IMR-90 (cell line): ENCODE measurements around the gene AGAP1. TPM values are rescaled to one million over a fixed set of nuclear protein-coding genes. Genes with fewer than 3 reads are reported as not detected.

ENCODE experiments used
- ATAC-seq: fragments of 200-7000 bp; cut with Tn5 transposase; 2 replicates; pipeline ENCODE4 v1.9.1; 2020; ENCODE audit warnings: low read depth, mild to moderate bottlenecking, moderate library complexity
- BruUV-seq: library from RNA; stranded (reverse); fragments of 400-500 nt; replicated peaks from 2 replicates; lab custom pipeline; 2021; lab: Mats Ljungman, UMichigan
- CTCF ChIA-PET: fragments of 300-600 bp; formaldehyde crosslinking; extraction: SDS; loops from one replicate; lab custom pipeline; 2021; ENCODE audit warnings: antibody characterized with exemption; lab: Yijun Ruan, JAX
- POLR2A ChIA-PET: fragments of 300-600 bp; sonication (Branson Sonifier 250); formaldehyde crosslinking; loops from one replicate; lab custom pipeline; 2022; ENCODE audit warnings: antibody characterized with exemption; ENCODE audit not compliant: unreplicated experiment; lab: Charles Lee
- DNase-seq: peaks from one replicate; pipeline ENCODE4 v3.0.0; 2013
- H2AFZ ChIP-seq: replicated peaks from 2 replicates; pipeline ENCODE3; 2013; ENCODE audit warnings: low read length, mild to moderate bottlenecking; ENCODE audit not compliant: poor library complexity
- H2AK5ac ChIP-seq: 2 replicates; pipeline ENCODE4 v1.6.1; 2013; ENCODE audit warnings: low read depth, low read length, inconsistent platforms
- H2AK9ac ChIP-seq: replicated peaks from 2 replicates; pipeline ENCODE3; 2013; ENCODE audit warnings: mild to moderate bottlenecking, low read depth, low read length, moderate library complexity; ENCODE audit not compliant: poor library complexity
- H2BK120ac ChIP-seq: 2 replicates; pipeline ENCODE4 v1.6.1; 2013; ENCODE audit warnings: low read depth, low read length, inconsistent platforms
- H2BK15ac ChIP-seq: 3 replicates; pipeline ENCODE4 v1.6.1; 2013; ENCODE audit warnings: low read depth, low read length, inconsistent platforms
- H2BK20ac ChIP-seq: 2 replicates; pipeline ENCODE4 v1.6.1; 2013; ENCODE audit warnings: low read depth, mild to moderate bottlenecking, inconsistent platforms, low read length, moderate library complexity
- H2BK5ac ChIP-seq: 2 replicates; pipeline ENCODE4 v1.6.1; 2013; ENCODE audit warnings: mild to moderate bottlenecking, low read depth, low read length, inconsistent platforms; ENCODE audit not compliant: poor library complexity, severe bottlenecking
- H3K14ac ChIP-seq: replicated peaks from 2 replicates; pipeline ENCODE4 v1.6.1; 2013; ENCODE audit warnings: low read depth, low read length, inconsistent platforms
- H3K18ac ChIP-seq: 2 replicates; pipeline ENCODE4 v1.6.1; 2013; ENCODE audit warnings: low read depth, low read length, control low read depth
- H3K23ac ChIP-seq: 2 replicates; pipeline ENCODE4 v1.6.1; 2013; ENCODE audit warnings: low read depth, low read length, inconsistent platforms
- H3K27ac ChIP-seq: 2 replicates; pipeline ENCODE4 v1.5.1; 2013; ENCODE audit warnings: mild to moderate bottlenecking, control low read depth, low read length; ENCODE audit not compliant: insufficient read depth
- H3K27me3 ChIP-seq: 2 replicates; pipeline ENCODE4 v1.6.1; 2013; ENCODE audit warnings: low read length; ENCODE audit not compliant: control insufficient read depth, insufficient read depth
- H3K36me3 ChIP-seq: 2 replicates; pipeline ENCODE4 v1.6.1; 2013; ENCODE audit warnings: low read length, mixed read lengths; ENCODE audit not compliant: control insufficient read depth, insufficient read depth
- H3K4ac ChIP-seq: 2 replicates; pipeline ENCODE4 v1.6.1; 2013; ENCODE audit warnings: low read depth, low read length, inconsistent platforms
- H3K4me1 ChIP-seq: 2 replicates; pipeline ENCODE4 v1.6.1; 2013; ENCODE audit warnings: low read length, mixed read lengths; ENCODE audit not compliant: control insufficient read depth, insufficient read depth
- H3K4me2 ChIP-seq: 2 replicates; pipeline ENCODE4 v1.6.1; 2013; ENCODE audit warnings: low read depth, mild to moderate bottlenecking, control low read depth, low read length, moderate library complexity
- H3K4me3 ChIP-seq: 2 replicates; pipeline ENCODE4 v1.5.1; 2013; ENCODE audit warnings: low read depth, mild to moderate bottlenecking, control low read depth, low read length, moderate library complexity; ENCODE audit not compliant: insufficient read depth
- H3K56ac ChIP-seq: 2 replicates; pipeline ENCODE4 v1.6.1; 2013; ENCODE audit warnings: low read length, inconsistent platforms; ENCODE audit not compliant: insufficient read depth; ENCODE audit errors: extremely low read depth
- H3K79me1 ChIP-seq, 2 experiments: 2 replicates each; pipeline ENCODE4 v1.6.1; 2013; ENCODE audit warnings: low read length in 2 of 2, inconsistent platforms in 1 of 2, low read depth in 1 of 2
- H3K9ac ChIP-seq: 2 replicates; pipeline ENCODE4 v1.6.1; 2013; ENCODE audit warnings: low read depth, low read length, control low read depth
- H3K9me1 ChIP-seq: 2 replicates; pipeline ENCODE4 v1.6.1; 2013; ENCODE audit warnings: low read length, inconsistent platforms; ENCODE audit not compliant: insufficient read depth
- H3K9me3 ChIP-seq: 2 replicates; pipeline ENCODE4 v1.6.1; 2013; ENCODE audit warnings: low read length; ENCODE audit not compliant: control insufficient read depth, insufficient read depth
- H4K20me1 ChIP-seq: 2 replicates; pipeline ENCODE4 v1.6.1; 2013; ENCODE audit warnings: low read length, inconsistent platforms; ENCODE audit not compliant: insufficient read depth
- H4K5ac ChIP-seq: 2 replicates; pipeline ENCODE4 v1.6.1; 2013; ENCODE audit warnings: mild to moderate bottlenecking, low read depth, low read length, control low read depth
- H4K8ac ChIP-seq, 2 experiments: 2 replicates each; pipeline ENCODE4 v1.6.1; 2013; ENCODE audit warnings: low read depth in 2 of 2, low read length in 2 of 2, control low read depth in 1 of 2, inconsistent platforms in 1 of 2
- H4K91ac ChIP-seq: 2 replicates; pipeline ENCODE4 v1.6.1; 2013; ENCODE audit warnings: low read depth, low read length, inconsistent platforms; ENCODE audit not compliant: insufficient read depth
- BHLHE40 ChIP-seq: fragments of 150-350 bp; IDR thresholded peaks from 2 replicates; pipeline ENCODE4 v1.6.1; 2016; ENCODE audit warnings: mild to moderate bottlenecking, low read depth, low read length
- MAZ ChIP-seq: IDR thresholded peaks from 2 replicates; pipeline ENCODE4 v1.6.1; 2012; ENCODE audit warnings: low read depth, mild to moderate bottlenecking, low read length, improper control_type of control experiment, moderate library complexity, borderline replicate concordance
- NFE2L2 ChIP-seq: fragments of 150-350 bp; IDR thresholded peaks from 2 replicates; pipeline ENCODE4 v1.6.1; 2016; ENCODE audit warnings: low read depth, mild to moderate bottlenecking, low read length
- POLR2A ChIP-seq: IDR thresholded peaks from 2 replicates; pipeline ENCODE4 v1.6.1; 2012; ENCODE audit warnings: mild to moderate bottlenecking, low read depth, low read length
- RAD21 ChIP-seq: IDR thresholded peaks from 2 replicates; pipeline ENCODE4 v1.6.1; 2012; ENCODE audit warnings: low read length, improper control_type of control experiment
- WGBS, 2 experiments: methylation state at CpG; one replicate each; pipeline versions ENCODE4 v1.1.5 to v1.1.7; 2013; ENCODE audit warnings: missing lambda C conversion rate in 2 of 2; ENCODE audit not compliant: insufficient read length in 1 of 2; ENCODE audit errors: extremely low coverage in 2 of 2; 5-methylcytosine and 5-hydroxymethylcytosine counted together
- dilution Hi-C: fragments of 300-500 bp; cut with HindIII; formaldehyde crosslinking; loops from one replicate; pipeline ENCODE4 v1.14.3; 2018; ENCODE audit warnings: low sequenced_read_pairs; ENCODE audit not compliant: unreplicated experiment
- in situ Hi-C: fragments of 300-500 bp; cut with MboI; formaldehyde crosslinking; loops from 3 replicates; pipeline ENCODE4 v1.14.3; 2019; ENCODE audit warnings: low sequenced_read_pairs, inconsistent platforms, mixed read lengths
- intact Hi-C: fragments of 100-400 bp; cut with micrococcal nuclease; formaldehyde crosslinking; loops from 2 replicates; pipeline ENCODE4 v1.10.0; 2022
- polyA plus RNA-seq, 3 experiments: library from polyadenylated mRNA; depleted of rRNA; stranded (reverse); fragments of >200 nt; gene quantifications; 2 replicates each; pipeline ENCODE4 v1.2.3, GENCODE V29; 2012; ENCODE audit warnings: low replicate concordance in 1 of 3
- total RNA-seq: library from RNA; depleted of rRNA; stranded (reverse); fragments of >200 nt; gene quantifications from 2 replicates; pipeline ENCODE4 v1.2.3, GENCODE V29; 2012

AGAP1 gene
- total and polyA plus RNA-seq, 2 of the 4 experiments (the other 2 are of a cell fraction): 15.1 to 16.4 TPM

GRCh38 chr2:235518322-235519090 lies 24.7 kb downstream of the AGAP1 start:
- Histone ChIP-seq H3K36me3 (no peaks in the 10 kb centered on the region), H2BK5ac (no peak overlapping the region), H3K79me1 (peaks cover 40 to 81% of the 10 kb centered on the region in 2 experiments), H4K91ac (no peak overlapping the region), H2AK9ac (no peak overlapping the region), H2BK120ac (no peak overlapping the region), H3K27me3 (no peaks in the 10 kb centered on the region), H3K9me3 (no peaks in the 10 kb centered on the region), H3K4me2 (no peak overlapping the region), H3K9me1 (peaks cover 8% of the 10 kb centered on the region; the same call in 1 of the 2 replicates), H3K4me1 (peaks cover 5% of the 10 kb centered on the region), H3K9ac (no peak overlapping the region), H2BK15ac (no peak overlapping the region), H3K27ac (no peak overlapping the region), H2BK20ac (no peak overlapping the region), H3K4ac (no peak overlapping the region), H4K5ac (no peak overlapping the region), H2AK5ac (no peak overlapping the region), H3K14ac (no peak overlapping the region), H3K4me3 (no peak overlapping the region), H2AFZ (no peak overlapping the region), H3K23ac (no peak overlapping the region), H3K56ac (no peak overlapping the region), H4K20me1 (peaks cover 73% of the 10 kb centered on the region), H4K8ac (no peak overlapping the region), H3K18ac (no peak overlapping the region)
- intact Hi-C loops: no loop called here
- DNase-seq: no peak
- BruUV-seq: no TSS peak
- POLR2A ChIA-PET: no interaction called here
- in situ Hi-C loops: no loop called here
- TF ChIP-seq BHLHE40 (no peak), NFE2L2 (no peak), POLR2A (no peak), RAD21 (no peak), MAZ (no peak)
- CTCF ChIA-PET: interaction anchor here (1.0 kb wide), 1 partner anchor 383 kb away, joined by 3 read pairs; no protein-coding TSS in a partner anchor
- dilution Hi-C loops: no loop called here
- 93% methylated on average over 6 of the region's 11 CpGs; no CpG with 5 or more reads in 1 of the 2 experiments for WGBS, 2 experiments
- ATAC-seq: no peak
